ENCODE results near the gene JOSD2.

DNA sequence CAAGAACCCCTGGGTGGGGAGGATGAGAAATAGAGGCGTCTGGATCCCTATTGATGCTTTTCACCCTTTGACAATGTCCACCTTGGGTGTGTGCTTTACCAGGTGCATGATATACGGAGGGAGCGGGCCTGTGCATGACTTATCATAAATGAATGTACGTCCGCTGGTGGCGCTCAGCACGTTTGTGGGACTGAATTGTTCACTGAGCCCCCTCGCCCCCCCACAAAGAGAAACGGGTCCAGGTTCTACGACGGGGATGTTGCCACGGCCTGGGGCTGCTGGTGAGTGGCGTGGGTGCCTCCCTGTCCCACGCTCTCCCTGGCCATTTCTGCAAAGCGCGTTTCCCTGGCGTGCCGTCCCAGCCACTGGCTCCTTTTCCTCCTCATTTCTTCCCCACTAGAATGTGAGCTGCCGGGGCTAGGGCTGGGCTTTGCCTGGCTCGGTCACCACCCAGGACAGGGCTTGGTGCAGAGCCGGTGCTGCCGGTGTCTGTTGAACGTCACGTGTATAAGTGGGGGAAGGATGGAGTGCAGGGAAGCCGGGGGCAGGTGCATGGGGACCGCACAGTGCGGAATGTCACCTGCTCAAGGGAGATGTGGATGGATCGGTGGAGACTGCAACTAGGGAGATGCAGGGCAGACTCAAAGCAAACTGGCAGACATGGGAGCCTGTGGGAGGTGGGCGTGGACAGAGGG lies 35.7 kb upstream of the JOSD2 start:
- no peak for TF ChIP-seq EZH2 (IDR thresholded peaks at IDR 0.05; ENCODE audit: borderline replicate concordance, low read depth, low read length)
- TF ChIP-seq ESRRA (IDR thresholded peaks at IDR 0.05; ENCODE audit: borderline replicate concordance, low read depth): no peak
- TF ChIP-seq KAT7 (CRISPR knock-in tag; IDR thresholded peaks at IDR 0.05; ENCODE audit: borderline replicate concordance): no peak
- TF ChIP-seq BRD9 (IDR thresholded peaks at IDR 0.05; ENCODE audit: low read depth, partially characterized antibody): no peak
- TF ChIP-seq, protein P1, sequence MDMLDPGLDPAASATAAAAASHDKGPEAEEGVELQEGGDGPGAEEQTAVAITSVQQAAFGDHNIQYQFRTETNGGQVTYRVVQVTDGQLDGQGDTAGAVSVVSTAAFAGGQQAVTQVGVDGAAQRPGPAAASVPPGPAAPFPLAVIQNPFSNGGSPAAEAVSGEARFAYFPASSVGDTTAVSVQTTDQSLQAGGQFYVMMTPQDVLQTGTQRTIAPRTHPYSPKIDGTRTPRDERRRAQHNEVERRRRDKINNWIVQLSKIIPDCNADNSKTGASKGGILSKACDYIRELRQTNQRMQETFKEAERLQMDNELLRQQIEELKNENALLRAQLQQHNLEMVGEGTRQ (CRISPR knock-in tag; IDR thresholded peaks at IDR 0.05): no peak
- TF ChIP-seq, protein P2, sequence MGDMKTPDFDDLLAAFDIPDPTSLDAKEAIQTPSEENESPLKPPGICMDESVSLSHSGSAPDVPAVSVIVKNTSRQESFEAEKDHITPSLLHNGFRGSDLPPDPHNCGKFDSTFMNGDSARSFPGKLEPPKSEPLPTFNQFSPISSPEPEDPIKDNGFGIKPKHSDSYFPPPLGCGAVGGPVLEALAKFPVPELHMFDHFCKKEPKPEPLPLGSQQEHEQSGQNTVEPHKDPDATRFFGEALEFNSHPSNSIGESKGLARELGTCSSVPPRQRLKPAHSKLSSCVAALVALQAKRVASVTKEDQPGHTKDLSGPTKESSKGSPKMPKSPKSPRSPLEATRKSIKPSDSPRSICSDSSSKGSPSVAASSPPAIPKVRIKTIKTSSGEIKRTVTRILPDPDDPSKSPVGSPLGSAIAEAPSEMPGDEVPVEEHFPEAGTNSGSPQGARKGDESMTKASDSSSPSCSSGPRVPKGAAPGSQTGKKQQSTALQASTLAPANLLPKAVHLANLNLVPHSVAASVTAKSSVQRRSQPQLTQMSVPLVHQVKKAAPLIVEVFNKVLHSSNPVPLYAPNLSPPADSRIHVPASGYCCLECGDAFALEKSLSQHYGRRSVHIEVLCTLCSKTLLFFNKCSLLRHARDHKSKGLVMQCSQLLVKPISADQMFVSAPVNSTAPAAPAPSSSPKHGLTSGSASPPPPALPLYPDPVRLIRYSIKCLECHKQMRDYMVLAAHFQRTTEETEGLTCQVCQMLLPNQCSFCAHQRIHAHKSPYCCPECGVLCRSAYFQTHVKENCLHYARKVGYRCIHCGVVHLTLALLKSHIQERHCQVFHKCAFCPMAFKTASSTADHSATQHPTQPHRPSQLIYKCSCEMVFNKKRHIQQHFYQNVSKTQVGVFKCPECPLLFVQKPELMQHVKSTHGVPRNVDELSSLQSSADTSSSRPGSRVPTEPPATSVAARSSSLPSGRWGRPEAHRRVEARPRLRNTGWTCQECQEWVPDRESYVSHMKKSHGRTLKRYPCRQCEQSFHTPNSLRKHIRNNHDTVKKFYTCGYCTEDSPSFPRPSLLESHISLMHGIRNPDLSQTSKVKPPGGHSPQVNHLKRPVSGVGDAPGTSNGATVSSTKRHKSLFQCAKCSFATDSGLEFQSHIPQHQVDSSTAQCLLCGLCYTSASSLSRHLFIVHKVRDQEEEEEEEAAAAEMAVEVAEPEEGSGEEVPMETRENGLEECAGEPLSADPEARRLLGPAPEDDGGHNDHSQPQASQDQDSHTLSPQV (IDR thresholded peaks at IDR 0.05): no peak
- no peak for TF ChIP-seq EP300 (IDR thresholded peaks at IDR 0.05; ENCODE audit: low read length)
- TF ChIP-seq, protein P3, sequence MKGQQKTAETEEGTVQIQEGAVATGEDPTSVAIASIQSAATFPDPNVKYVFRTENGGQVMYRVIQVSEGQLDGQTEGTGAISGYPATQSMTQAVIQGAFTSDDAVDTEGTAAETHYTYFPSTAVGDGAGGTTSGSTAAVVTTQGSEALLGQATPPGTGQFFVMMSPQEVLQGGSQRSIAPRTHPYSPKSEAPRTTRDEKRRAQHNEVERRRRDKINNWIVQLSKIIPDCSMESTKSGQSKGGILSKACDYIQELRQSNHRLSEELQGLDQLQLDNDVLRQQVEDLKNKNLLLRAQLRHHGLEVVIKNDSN (CRISPR knock-in tag; IDR thresholded peaks at IDR 0.05): no peak
- TF ChIP-seq ZFP30 (CRISPR knock-in tag; IDR thresholded peaks at IDR 0.05; ENCODE audit: borderline replicate concordance): no peak
- no peak for TF ChIP-seq ARHGAP35 (IDR thresholded peaks at IDR 0.05; ENCODE audit: partially characterized antibody)
- no peak for TF ChIP-seq RBM22 (IDR thresholded peaks at IDR 0.05; ENCODE audit: low read depth, low read length, poor library complexity, severe bottlenecking)
- TF ChIP-seq POLR2A (conservative IDR thresholded peaks at IDR 0.05): no peak
